Ovary (tissue), 3 donors: Measurements from ENCODE around the gene SRGAP2B.
"Not testable (repeated sequence)": the region's sequence is repeated elsewhere in the genome, so short reads cannot be mapped to it uniquely, and the experiment has no call there.

ENCODE experiments used
- CTCF ChIP-seq, 3 donors: fragments of 450-650 bp in 2 of 3; fragments of 200-600 bp in 1 of 3; IDR thresholded peaks; one replicate each; pipeline versions ENCODE4 v1.5.1 to v1.8.0; 2016 to 2022; ENCODE audit warnings: antibody characterized with exemption in 3 of 3, mild to moderate bottlenecking in 1 of 3
- POLR2A ChIP-seq: fragments of 450-650 bp; IDR thresholded peaks from one replicate; pipeline ENCODE4 v1.6.1; 2017; ENCODE audit warnings: antibody characterized with exemption, mild to moderate bottlenecking, moderate library complexity
- donor health status: DM: no; HTN: no; CAD: no.

GRCh38 chr1:145128697-145129469 is 33.8 kb upstream of the SRGAP2B start:
- TF ChIP-seq CTCF (IDR thresholded peaks at IDR 0.05); POLR2A: not testable (repeated sequence)
